HAP-1 (cell line): ENCODE data around the gene IFNL3.

Source experiments
- DNase-seq, 2 experiments: peaks; one replicate each; pipeline ENCODE4 v3.0.0-alpha.2; 2016 to 2020; ENCODE audit warnings: low spot score in 2 of 2
- H3K27me3 ChIP-seq: fragments of 250-450 bp; sonication (Bioruptor Pico); 2 replicates; pipeline ENCODE4 v1.5.1; 2020; ENCODE audit warnings: low read depth, mild to moderate bottlenecking, moderate library complexity
- H3K36me3 ChIP-seq: fragments of 250-450 bp; sonication (Bioruptor Pico); replicated peaks from 2 replicates; pipeline ENCODE4 v1.5.1; 2020; ENCODE audit warnings: mild to moderate bottlenecking
- H3K4me1 ChIP-seq: fragments of 250-450 bp; sonication (Bioruptor Pico); 2 replicates; pipeline ENCODE4 v1.5.1; 2020; ENCODE audit warnings: mild to moderate bottlenecking
- H3K4me3 ChIP-seq: fragments of 250-450 bp; sonication (Bioruptor Pico); 2 replicates; pipeline ENCODE4 v1.5.1; 2020; ENCODE audit warnings: mild to moderate bottlenecking, moderate library complexity
- H3K9me3 ChIP-seq: fragments of 250-450 bp; sonication (Bioruptor Pico); 2 replicates; pipeline ENCODE4 v1.5.1; 2020; ENCODE audit warnings: mild to moderate bottlenecking, moderate library complexity
- in situ Hi-C: fragments of 300-500 bp; cut with MboI; formaldehyde crosslinking; loops from 3 replicates; pipeline ENCODE4 v1.14.3; 2020; ENCODE audit warnings: low sequenced_read_pairs, inconsistent platforms, mixed read lengths

The IFNL3 gene

DNA sequence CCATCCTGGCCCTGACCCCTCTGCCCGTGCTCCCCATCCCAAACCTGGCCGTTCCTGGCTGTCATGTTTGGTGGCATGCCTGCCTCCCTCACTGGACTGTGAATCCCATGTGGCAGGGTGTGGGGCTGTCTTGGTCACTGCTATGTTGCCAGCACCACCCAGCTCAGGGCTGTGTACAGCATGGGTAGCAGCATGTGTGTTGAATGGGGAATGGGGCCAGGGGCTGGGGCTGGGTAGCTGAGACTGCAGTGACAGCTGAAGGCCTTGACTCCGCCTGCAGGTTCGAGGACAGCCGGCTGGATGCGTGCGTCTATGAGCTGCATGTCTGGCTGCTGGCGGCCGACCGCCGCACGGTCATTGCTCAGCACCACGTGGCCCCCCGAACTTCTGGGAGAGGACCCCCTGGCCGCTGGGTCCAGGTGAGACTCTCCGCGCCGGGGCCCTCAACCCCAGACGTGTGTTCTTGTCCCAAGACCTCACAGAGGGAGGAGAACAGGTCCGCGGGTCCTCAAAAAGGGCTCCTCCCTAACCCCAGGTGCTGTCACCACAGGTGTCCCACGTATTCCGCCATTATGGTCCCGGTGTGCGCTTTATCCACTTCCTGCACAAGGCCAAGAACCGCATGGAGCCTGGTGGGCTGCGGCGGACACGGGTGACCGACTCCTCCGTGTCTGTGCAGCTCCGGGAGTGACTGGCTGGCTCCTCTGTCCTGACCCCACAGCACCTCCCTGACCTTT is 44.6 kb downstream of the IFNL3 start:
- no peak for DNase-seq
- H3K4me3 ChIP-seq: no peak overlapping the region
- H3K36me3 ChIP-seq: no peaks in the 10 kb centered on the region
- in situ Hi-C loops: no loop called here
- H3K4me1 ChIP-seq: no peaks in the 10 kb centered on the region
- no peaks in the 10 kb centered on the region for H3K9me3 ChIP-seq
- H3K27me3 ChIP-seq: peaks cover 37% of the 10 kb centered on the region

DNA sequence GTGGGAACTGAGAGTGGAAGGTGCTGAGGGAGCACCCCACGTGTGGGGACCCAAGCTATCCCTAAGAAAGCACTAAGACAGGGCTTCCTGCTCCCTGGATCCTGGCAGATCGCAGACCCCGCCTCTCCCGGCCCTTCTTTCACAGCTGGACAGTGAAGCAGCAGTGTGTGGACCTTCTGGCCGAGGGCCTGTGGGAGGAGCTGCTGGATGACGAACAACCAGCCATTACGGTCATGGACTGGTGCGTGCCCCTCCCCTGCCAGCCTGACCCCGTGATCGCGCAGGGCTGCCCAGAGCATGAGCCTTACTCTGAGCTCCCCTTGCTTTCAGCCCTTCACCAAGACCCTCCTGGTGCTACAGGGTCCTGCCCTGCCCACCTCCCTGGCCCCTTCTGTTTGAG is 45.8 kb downstream of the IFNL3 start:
- Histone ChIP-seq H3K27me3 (peaks cover 39% of the 10 kb centered on the region), H3K4me3 (no peak overlapping the region), H3K36me3 (no peaks in the 10 kb centered on the region), H3K9me3 (no peaks in the 10 kb centered on the region), H3K4me1 (no peaks in the 10 kb centered on the region)
- peak in 1 of 2 experiments; percentile 34 for DNase-seq
- in situ Hi-C loops: no loop called here

DNA sequence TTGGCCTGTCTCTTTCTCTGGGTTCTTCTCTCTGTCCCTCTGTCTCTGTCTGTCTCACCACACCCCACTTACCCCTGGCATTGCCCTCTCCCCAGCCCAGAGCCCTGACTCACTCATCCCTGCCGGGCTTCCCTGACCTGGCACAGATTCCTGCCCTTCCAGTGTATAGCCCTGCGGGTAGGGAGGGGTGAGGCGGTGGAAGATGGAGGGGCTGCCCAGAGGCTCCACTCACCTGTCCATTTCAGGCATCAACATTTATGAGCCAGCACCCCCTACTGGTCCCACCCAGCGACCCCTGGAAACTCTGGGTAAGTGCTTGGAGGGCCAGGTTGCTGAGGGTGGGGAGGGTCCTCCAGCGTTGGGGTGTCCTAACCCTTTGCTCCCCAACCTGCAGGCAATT is 47.0 kb downstream of the IFNL3 start:
- H3K4me3 ChIP-seq: no peak overlapping the region
- in situ Hi-C loops: no loop called here
- peaks cover 39% of the 10 kb centered on the region for H3K27me3 ChIP-seq
- no peaks in the 10 kb centered on the region for H3K4me1 ChIP-seq
- H3K9me3 ChIP-seq: no peaks in the 10 kb centered on the region
- no peak for DNase-seq
- no peaks in the 10 kb centered on the region for H3K36me3 ChIP-seq

DNA sequence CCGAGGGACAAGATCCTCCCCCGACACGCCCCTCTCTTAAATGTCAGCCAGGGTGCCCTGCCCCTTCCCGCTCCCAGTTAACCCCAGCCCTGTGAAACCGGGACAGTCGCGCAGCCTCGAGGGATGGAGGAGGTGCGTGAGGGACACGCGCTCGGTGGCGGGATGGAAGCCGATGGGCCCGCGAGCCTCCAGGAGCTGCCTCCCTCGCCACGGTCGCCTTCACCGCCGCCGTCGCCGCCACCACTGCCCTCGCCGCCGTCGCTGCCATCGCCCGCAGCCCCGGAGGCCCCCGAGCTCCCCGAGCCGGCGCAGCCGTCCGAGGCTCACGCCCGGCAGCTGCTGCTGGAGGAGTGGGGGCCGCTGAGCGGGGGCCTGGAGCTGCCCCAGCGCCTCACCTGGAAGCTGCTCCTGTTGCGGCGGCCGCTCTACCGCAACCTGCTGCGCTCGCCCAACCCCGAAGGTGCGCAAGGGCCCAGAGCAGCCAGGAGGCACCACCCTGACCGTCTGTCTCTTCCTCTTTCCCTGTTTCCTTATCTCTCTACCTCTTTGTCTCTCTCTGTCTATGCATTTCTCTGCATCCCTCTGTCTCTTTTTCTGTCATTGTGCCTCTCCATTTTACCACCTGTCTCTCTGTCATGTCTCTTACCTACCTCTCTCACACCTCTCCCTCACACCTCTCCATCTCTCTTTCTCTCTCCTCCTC is 47.8 kb downstream of the IFNL3 start, which contains the start of gene NCCRP1:
Gene NCCRP1 (plus strand): TSS at position 105 of the 703 bp plus-strand sequence. CDS start 19 bp downstream, at position 124.
- no peaks in the 10 kb centered on the region for H3K36me3 ChIP-seq
- H3K4me3 ChIP-seq: no peak within 1 kb of the TSS
- H3K4me1 ChIP-seq: no peaks in the 10 kb centered on the region
- peaks cover 39% of the 10 kb centered on the region for H3K27me3 ChIP-seq
- no peaks in the 10 kb centered on the region for H3K9me3 ChIP-seq
- in situ Hi-C loops: no loop called here
- DNase-seq: peak; percentile 10 to 60

DNA sequence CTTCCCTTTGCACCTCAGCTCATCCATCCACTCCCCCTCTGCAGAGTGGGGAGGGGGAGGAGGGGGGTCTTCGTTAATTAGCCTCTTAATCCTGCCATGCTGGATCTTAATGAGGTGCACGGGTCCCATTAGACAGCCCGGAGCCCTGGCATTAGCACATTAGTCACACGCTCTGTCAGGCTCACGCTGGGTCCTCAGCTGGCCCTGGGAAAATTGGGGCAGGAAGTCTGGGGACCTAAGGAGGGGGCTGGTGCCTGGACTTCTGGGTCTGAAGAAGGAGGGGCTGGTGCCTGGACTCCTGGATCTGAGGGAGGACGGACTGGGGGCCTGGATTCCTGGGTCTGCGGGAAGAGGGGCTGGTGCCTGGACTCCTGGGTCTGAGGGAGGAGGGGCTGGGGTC is 48.5 kb downstream of the IFNL3 start:
- no peak overlapping the region for H3K4me3 ChIP-seq
- H3K27me3 ChIP-seq: peaks cover 39% of the 10 kb centered on the region
- in situ Hi-C loops: no loop called here
- H3K4me1 ChIP-seq: no peaks in the 10 kb centered on the region
- no peaks in the 10 kb centered on the region for H3K9me3 ChIP-seq
- no peaks in the 10 kb centered on the region for H3K36me3 ChIP-seq
- no peak for DNase-seq

DNA sequence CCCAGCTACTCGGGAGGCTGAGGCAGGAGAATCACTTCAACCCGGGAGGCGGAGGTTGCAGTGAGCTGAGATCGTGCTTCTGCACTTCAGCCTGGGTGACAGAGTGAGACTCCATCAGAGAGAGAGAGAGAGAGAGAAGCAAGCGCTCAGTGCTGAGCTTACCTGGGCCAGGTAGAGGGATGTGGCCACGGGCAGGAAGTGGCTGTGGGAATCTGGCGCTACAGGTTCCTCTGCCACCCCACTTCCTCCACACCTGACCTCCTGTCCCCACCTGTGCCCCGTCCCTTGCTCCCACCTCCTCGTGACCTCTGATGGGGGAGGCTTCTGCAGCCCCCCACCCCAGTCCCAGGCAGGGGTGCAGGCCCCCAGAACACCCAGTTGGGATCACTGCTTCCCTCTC is 49.1 kb downstream of the IFNL3 start:
- peaks cover 39% of the 10 kb centered on the region for H3K27me3 ChIP-seq
- no peak overlapping the region for H3K4me3 ChIP-seq
- in situ Hi-C loops: no loop called here
- DNase-seq: no peak
- no peaks in the 10 kb centered on the region for H3K4me1 ChIP-seq
- H3K9me3 ChIP-seq: no peaks in the 10 kb centered on the region
- H3K36me3 ChIP-seq: no peaks in the 10 kb centered on the region

DNA sequence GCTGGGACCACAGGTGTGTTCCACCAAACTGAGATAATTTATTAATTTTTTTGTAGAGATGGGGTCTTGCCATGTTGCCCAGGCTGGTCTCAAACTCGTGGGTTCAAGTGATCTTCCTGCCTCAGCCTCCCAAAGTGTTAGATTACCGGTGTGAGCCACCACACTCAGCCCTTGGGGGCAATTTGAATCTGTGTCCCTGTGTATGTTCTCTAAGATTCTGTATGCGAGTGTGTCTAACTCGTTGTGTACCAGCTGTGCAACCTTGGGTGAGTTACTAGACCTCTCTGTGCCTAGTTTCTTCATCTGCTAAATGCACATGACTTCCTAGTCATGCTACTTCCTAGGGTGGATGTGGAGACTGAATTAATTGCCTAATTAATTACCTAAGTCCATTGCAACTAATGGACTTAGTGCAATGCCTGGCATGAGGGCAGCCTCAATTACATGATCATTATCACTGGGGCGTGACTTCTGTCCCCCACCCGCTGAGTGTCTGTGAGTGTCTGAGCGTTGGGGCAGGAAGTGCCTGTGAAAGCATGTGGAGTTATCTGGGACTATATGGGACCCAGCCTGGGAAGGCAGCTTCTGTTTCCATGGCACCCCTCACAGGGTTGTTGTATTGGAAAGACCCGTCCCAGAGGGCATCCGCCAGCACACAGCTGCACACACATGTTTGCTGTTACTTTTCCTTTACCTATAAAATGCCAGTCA is 49.8 kb downstream of the IFNL3 start:
- DNase-seq: no peak
- in situ Hi-C loops: no loop called here
- H3K27me3 ChIP-seq: peaks cover 36% of the 10 kb centered on the region

DNA sequence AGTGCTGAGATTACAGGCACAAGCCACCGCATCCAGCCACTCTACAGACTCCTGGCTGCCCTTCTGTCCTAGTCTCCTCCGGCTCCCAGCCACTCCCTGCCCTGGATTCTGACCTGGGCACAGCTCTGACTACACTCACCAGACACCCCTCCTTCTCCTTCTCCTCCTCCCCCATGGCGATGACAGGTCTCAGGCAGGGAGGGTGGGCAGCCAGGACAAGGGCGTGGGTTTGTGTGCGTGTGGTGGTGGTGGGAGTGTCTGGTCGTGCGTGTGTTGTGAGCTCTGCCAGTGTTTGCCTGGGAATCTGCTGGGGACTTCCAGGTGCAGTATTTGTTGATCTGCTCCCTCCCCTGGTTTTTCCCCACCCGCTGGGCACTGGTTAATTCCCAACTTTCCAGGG is 51.0 kb downstream of the IFNL3 start:
- Histone ChIP-seq H3K4me3 (no peak overlapping the region), H3K9me3 (no peaks in the 10 kb centered on the region), H3K27me3 (peaks cover 34% of the 10 kb centered on the region), H3K36me3 (no peaks in the 10 kb centered on the region), H3K4me1 (no peaks in the 10 kb centered on the region)
- no peak for DNase-seq
- in situ Hi-C loops: no loop called here

More for the DNA sequence above, 49.8 kb downstream of the IFNL3 start:
- H3K36me3 ChIP-seq: no peaks in the 10 kb centered on the region
- H3K4me3 ChIP-seq: no peak overlapping the region
- H3K9me3 ChIP-seq: no peaks in the 10 kb centered on the region
- no peaks in the 10 kb centered on the region for H3K4me1 ChIP-seq
